ENCODE measurements around the gene LYG1.

DNA sequence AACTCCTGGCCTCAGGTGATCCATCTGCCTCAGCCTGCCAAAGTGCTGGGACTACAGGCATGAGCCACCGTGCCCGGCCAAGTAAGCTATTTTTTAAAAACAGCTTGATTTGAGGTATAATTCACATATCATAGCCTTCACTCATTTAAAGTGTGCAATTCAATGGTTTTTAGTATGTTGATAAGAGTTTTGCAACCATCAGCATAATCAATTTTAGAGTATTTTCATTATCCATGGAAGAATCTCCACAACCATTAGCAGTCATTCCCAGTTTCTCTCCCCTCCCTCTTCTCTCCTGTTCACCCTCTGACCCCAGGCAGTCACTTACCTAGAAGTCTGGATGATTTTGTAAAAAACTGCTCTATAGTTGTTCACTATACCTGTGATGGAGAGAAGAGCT, 40.8 kb downstream of the LYG1 start:
- TF ChIP-seq SIN3A (IDR thresholded peaks at IDR 0.05; ENCODE audit: borderline replicate concordance, insufficient read depth, low read length) (no peak), POLR2AphosphoS5 (IDR thresholded peaks at IDR 0.05; ENCODE audit: low read depth, low read length) (no peak)
- TF ChIP-seq, protein P1, sequence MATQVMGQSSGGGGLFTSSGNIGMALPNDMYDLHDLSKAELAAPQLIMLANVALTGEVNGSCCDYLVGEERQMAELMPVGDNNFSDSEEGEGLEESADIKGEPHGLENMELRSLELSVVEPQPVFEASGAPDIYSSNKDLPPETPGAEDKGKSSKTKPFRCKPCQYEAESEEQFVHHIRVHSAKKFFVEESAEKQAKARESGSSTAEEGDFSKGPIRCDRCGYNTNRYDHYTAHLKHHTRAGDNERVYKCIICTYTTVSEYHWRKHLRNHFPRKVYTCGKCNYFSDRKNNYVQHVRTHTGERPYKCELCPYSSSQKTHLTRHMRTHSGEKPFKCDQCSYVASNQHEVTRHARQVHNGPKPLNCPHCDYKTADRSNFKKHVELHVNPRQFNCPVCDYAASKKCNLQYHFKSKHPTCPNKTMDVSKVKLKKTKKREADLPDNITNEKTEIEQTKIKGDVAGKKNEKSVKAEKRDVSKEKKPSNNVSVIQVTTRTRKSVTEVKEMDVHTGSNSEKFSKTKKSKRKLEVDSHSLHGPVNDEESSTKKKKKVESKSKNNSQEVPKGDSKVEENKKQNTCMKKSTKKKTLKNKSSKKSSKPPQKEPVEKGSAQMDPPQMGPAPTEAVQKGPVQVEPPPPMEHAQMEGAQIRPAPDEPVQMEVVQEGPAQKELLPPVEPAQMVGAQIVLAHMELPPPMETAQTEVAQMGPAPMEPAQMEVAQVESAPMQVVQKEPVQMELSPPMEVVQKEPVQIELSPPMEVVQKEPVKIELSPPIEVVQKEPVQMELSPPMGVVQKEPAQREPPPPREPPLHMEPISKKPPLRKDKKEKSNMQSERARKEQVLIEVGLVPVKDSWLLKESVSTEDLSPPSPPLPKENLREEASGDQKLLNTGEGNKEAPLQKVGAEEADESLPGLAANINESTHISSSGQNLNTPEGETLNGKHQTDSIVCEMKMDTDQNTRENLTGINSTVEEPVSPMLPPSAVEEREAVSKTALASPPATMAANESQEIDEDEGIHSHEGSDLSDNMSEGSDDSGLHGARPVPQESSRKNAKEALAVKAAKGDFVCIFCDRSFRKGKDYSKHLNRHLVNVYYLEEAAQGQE (IDR thresholded peaks at IDR 0.05; ENCODE audit: insufficient read depth in 1 of 2, low read depth in 2 of 2, low read length in 2 of 2): no peak

Measured in PFSK-1 (cell line).